ENCODE measurements around the gene TRPM5. TPM values are rescaled to one million over a fixed set of nuclear protein-coding genes. Genes with fewer than 3 reads are reported as not detected.

The TRPM5 gene
- total and polyA plus RNA-seq, 2 of the 4 experiments (the other 2 are of a cell fraction), result not detected

GRCh38 chr11:2453436-2453835, 9.1 kb upstream of the TRPM5 start:
- CTCF ChIA-PET, result no interaction called here
- dilution Hi-C loops (cut with HindIII; ENCODE audit: low sequenced_read_pairs, unreplicated experiment) (no loop called here), intact Hi-C loops (cut with micrococcal nuclease) (no loop called here), in situ Hi-C loops (cut with MboI; ENCODE audit: low sequenced_read_pairs) (no loop called here)
- Histone ChIP-seq H4K5ac (ENCODE audit: low read depth, low read length) (no peak overlapping the region), H3K4ac (ENCODE audit: low read depth, low read length) (no peak overlapping the region), H3K9me1 (ENCODE audit: insufficient read depth, low read length) (no peaks in the 10 kb centered on the region), H3K4me3 (ENCODE audit: insufficient read depth, low read depth, low read length) (no peak overlapping the region), H3K36me3 (ENCODE audit: control insufficient read depth, insufficient read depth, low read length) (no peaks in the 10 kb centered on the region), H3K4me1 (ENCODE audit: control insufficient read depth, insufficient read depth, low read length) (no peaks in the 10 kb centered on the region), H2BK120ac (ENCODE audit: low read depth, low read length) (no peak overlapping the region), H3K27ac (ENCODE audit: insufficient read depth, low read length) (no peak overlapping the region), H3K4me2 (ENCODE audit: low read depth, low read length) (no peak overlapping the region), H3K56ac (ENCODE audit: extremely low read depth, insufficient read depth, low read length) (no peak overlapping the region), H2AFZ (replicated peaks; ENCODE audit: low read length, poor library complexity) (no peak overlapping the region), H2BK15ac (ENCODE audit: low read depth, low read length) (no peak overlapping the region), H2BK20ac (ENCODE audit: low read depth, low read length) (no peak overlapping the region), H3K27me3 (ENCODE audit: control insufficient read depth, insufficient read depth, low read length) (peaks cover 38% of the 10 kb centered on the region), H3K9ac (ENCODE audit: low read depth, low read length) (no peak overlapping the region), H4K91ac (ENCODE audit: insufficient read depth, low read depth, low read length) (no peak overlapping the region), H3K79me1 (ENCODE audit: low read depth in 1 of 2, low read length in 2 of 2) (no peaks in the 10 kb centered on the region), H4K20me1 (ENCODE audit: insufficient read depth, low read length) (no peaks in the 10 kb centered on the region), H4K8ac (ENCODE audit: low read depth in 2 of 2, low read length in 2 of 2) (no peak overlapping the region), H2AK9ac (replicated peaks; ENCODE audit: low read depth, low read length, poor library complexity) (no peak overlapping the region), H3K23ac (ENCODE audit: low read depth, low read length) (no peak overlapping the region), H2BK5ac (ENCODE audit: low read depth, low read length, poor library complexity, severe bottlenecking) (no peak overlapping the region), H2AK5ac (ENCODE audit: low read depth, low read length) (no peak overlapping the region), H3K14ac (replicated peaks; ENCODE audit: low read depth, low read length) (no peak overlapping the region), H3K18ac (ENCODE audit: low read depth, low read length) (no peak overlapping the region), H3K9me3 (ENCODE audit: control insufficient read depth, insufficient read depth, low read length) (no peaks in the 10 kb centered on the region; the same call in 1 of the 2 replicates)
- DNase-seq (no peak), ATAC-seq (ENCODE audit: low read depth) (no peak)
- TF ChIP-seq POLR2A (IDR thresholded peaks at IDR 0.05; ENCODE audit: low read depth, low read length) (no peak), MAZ (IDR thresholded peaks at IDR 0.05; ENCODE audit: borderline replicate concordance, low read depth, low read length) (no peak), NFE2L2 (IDR thresholded peaks at IDR 0.05; ENCODE audit: low read depth, low read length) (no peak), CTCF (conservative IDR thresholded peaks at IDR 0.05; ENCODE audit: low read depth, low read length) (no peak), CHD1 (IDR thresholded peaks at IDR 0.05; ENCODE audit: low read depth, low read length) (no peak), RFX5 (IDR thresholded peaks at IDR 0.05; ENCODE audit: low read depth, low read length) (no peak), ELK1 (IDR thresholded peaks at IDR 0.05; ENCODE audit: borderline replicate concordance, low read depth, low read length) (no peak), MXI1 (IDR thresholded peaks at IDR 0.05; ENCODE audit: borderline replicate concordance, low read depth, low read length) (no peak), RCOR1 (IDR thresholded peaks at IDR 0.05; ENCODE audit: insufficient replicate concordance, low read length) (no peak)
- POLR2A ChIA-PET (ENCODE audit: unreplicated experiment), result no interaction called here
- WGBS, 2 experiments (ENCODE audit: extremely low coverage in 2 of 2, insufficient read length in 1 of 2), result no CpG with 5 or more reads among the region's 5 CpGs
- BruUV-seq (replicated peaks), result no TSS peak
